Caco-2 (cell line): Measurements from ENCODE around the gene LSM14A. TPM values are rescaled to one million over a fixed set of nuclear protein-coding genes. Genes with fewer than 3 reads are reported as not detected.

ENCODE experiments used
- BruUV-seq: library from RNA; stranded (reverse); fragments of 400-500 nt; replicated peaks from 2 replicates; lab custom pipeline; 2021; lab: Mats Ljungman, UMichigan
- CTCF ChIA-PET: fragments of 300-600 bp; sonication (Branson Sonifier 250); formaldehyde crosslinking; loops from one replicate; lab custom pipeline; 2022; ENCODE audit warnings: antibody characterized with exemption; lab: Charles Lee
- POLR2A ChIA-PET: fragments of 300-600 bp; sonication (Branson Sonifier 250); formaldehyde crosslinking; loops from one replicate; lab custom pipeline; 2022; ENCODE audit warnings: antibody characterized with exemption; lab: Charles Lee
- DNase-seq, 2 experiments: peaks; one replicate each; pipeline versions ENCODE4 v3.0.0 to v3.0.0-alpha.2; 2020 to 2022
- H3K27me3 ChIP-seq: replicated peaks from 2 replicates; pipeline ENCODE4 v1.6.0; 2011; ENCODE audit warnings: low read length; ENCODE audit not compliant: control insufficient read depth, insufficient read depth
- H3K36me3 ChIP-seq: 2 replicates; pipeline ENCODE4 v1.5.1; 2011; ENCODE audit warnings: low read length; ENCODE audit not compliant: control insufficient read depth, insufficient read depth
- H3K4me1 ChIP-seq: fragments of 250-450 bp; sonication (Bioruptor Pico); 2 replicates; pipeline ENCODE4 v1.5.1; 2020; ENCODE audit warnings: mild to moderate bottlenecking
- H3K4me3 ChIP-seq: 2 replicates; pipeline ENCODE4 v1.5.1; 2011; ENCODE audit warnings: low read depth, mild to moderate bottlenecking, control low read depth, low read length
- H3K9me3 ChIP-seq: fragments of 250-450 bp; sonication (Bioruptor Pico); 2 replicates; pipeline ENCODE4 v1.5.1; 2020; ENCODE audit warnings: mild to moderate bottlenecking, moderate library complexity
- H3K27ac Mint-ChIP-seq: one replicate; pipeline ENCODE4 v1.8.0; 2022; ENCODE audit warnings: mixed read lengths; ENCODE audit not compliant: unreplicated experiment
- H3K27me3 Mint-ChIP-seq: one replicate; pipeline ENCODE4 v1.8.0; 2022; ENCODE audit warnings: mixed read lengths; ENCODE audit not compliant: insufficient read depth, unreplicated experiment
- H3K36me3 Mint-ChIP-seq: one replicate; pipeline ENCODE4 v1.8.0; 2022; ENCODE audit warnings: mild to moderate bottlenecking, mixed read lengths; ENCODE audit not compliant: insufficient read depth, unreplicated experiment
- H3K4me1 Mint-ChIP-seq: one replicate; pipeline ENCODE4 v1.8.0; 2022; ENCODE audit warnings: low read depth, mixed read lengths; ENCODE audit not compliant: unreplicated experiment
- H3K4me3 Mint-ChIP-seq: one replicate; pipeline ENCODE4 v1.8.0; 2022; ENCODE audit warnings: mild to moderate bottlenecking, moderate library complexity, mixed read lengths; ENCODE audit not compliant: unreplicated experiment
- H3K9me3 Mint-ChIP-seq: one replicate; pipeline ENCODE4 v1.8.0; 2022; ENCODE audit warnings: mixed read lengths; ENCODE audit not compliant: unreplicated experiment
- intact Hi-C: fragments of 100-400 bp; cut with micrococcal nuclease; formaldehyde crosslinking; loops from one replicate; pipeline ENCODE4 v1.10.0; 2022; ENCODE audit not compliant: unreplicated experiment
- total RNA-seq: library from RNA; stranded (reverse); gene quantifications from 2 replicates; pipeline ENCODE4 v1.2.3, GENCODE V29; 2022
- TF ChIP-seq, protein P1 (sequence below), 2 experiments: fragments of 200-600 bp in 1 of 2; IDR thresholded peaks; 1 replicate in 1 of 2; 2 replicates in 1 of 2; pipeline versions ENCODE4 v1.5.1 to v1.8.0; 2011 to 2022; ENCODE audit warnings: antibody characterized with exemption in 1 of 2, control low read depth in 1 of 2, inconsistent platforms in 1 of 2, low read depth in 1 of 2, low read length in 1 of 2, mild to moderate bottlenecking in 1 of 2, moderate library complexity in 1 of 2; ENCODE audit not compliant: insufficient read depth in 1 of 2, severe bottlenecking in 1 of 2, unreplicated experiment in 1 of 2

LSM14A gene
- total RNA-seq, 1 experiment from 2014 or later = 233 TPM

- peaks cover 21% of the 10 kb centered on the region for H3K4me1 ChIP-seq
- POLR2A ChIA-PET = interaction anchor here (0.6 kb wide), 1 partner anchor 69 kb away, joined by 3 read pairs; no protein-coding TSS in a partner anchor
- Mint-ChIP-seq H3K4me3 (no peak overlapping the region), H3K36me3 (peaks cover 6% of the 10 kb centered on the region), H3K27me3 (no peaks in the 10 kb centered on the region), H3K4me1 (peaks cover 27% of the 10 kb centered on the region), H3K27ac (no peak overlapping the region), H3K9me3 (no peaks in the 10 kb centered on the region)
- no peak overlapping the region for H3K4me3 ChIP-seq
- TF ChIP-seq, protein P1, sequence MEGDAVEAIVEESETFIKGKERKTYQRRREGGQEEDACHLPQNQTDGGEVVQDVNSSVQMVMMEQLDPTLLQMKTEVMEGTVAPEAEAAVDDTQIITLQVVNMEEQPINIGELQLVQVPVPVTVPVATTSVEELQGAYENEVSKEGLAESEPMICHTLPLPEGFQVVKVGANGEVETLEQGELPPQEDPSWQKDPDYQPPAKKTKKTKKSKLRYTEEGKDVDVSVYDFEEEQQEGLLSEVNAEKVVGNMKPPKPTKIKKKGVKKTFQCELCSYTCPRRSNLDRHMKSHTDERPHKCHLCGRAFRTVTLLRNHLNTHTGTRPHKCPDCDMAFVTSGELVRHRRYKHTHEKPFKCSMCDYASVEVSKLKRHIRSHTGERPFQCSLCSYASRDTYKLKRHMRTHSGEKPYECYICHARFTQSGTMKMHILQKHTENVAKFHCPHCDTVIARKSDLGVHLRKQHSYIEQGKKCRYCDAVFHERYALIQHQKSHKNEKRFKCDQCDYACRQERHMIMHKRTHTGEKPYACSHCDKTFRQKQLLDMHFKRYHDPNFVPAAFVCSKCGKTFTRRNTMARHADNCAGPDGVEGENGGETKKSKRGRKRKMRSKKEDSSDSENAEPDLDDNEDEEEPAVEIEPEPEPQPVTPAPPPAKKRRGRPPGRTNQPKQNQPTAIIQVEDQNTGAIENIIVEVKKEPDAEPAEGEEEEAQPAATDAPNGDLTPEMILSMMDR (IDR thresholded peaks at IDR 0.05; ENCODE audit: insufficient read depth in 1 of 2, low read depth in 1 of 2, low read length in 1 of 2, severe bottlenecking in 1 of 2, unreplicated experiment in 1 of 2) = no peak
- DNase-seq = no peak
- intact Hi-C loops = no loop called here
- BruUV-seq = no TSS peak
- H3K27me3 ChIP-seq = no peaks in the 10 kb centered on the region
- CTCF ChIA-PET = no interaction called here
- H3K9me3 ChIP-seq = no peaks in the 10 kb centered on the region
- H3K36me3 ChIP-seq = no peaks in the 10 kb centered on the region
Observed at GRCh38 chr19:34274827-34275625, 102.7 kb downstream of the LSM14A start.

GRCh38 chr19:34275705-34276104 lies 103.4 kb downstream of the LSM14A start:
- no TSS peak for BruUV-seq
- Histone ChIP-seq H3K27me3 (no peaks in the 10 kb centered on the region), H3K4me1 (peaks cover 14% of the 10 kb centered on the region), H3K36me3 (no peaks in the 10 kb centered on the region), H3K4me3 (no peak overlapping the region), H3K9me3 (no peaks in the 10 kb centered on the region)
- Mint-ChIP-seq H3K36me3 (peaks cover 6% of the 10 kb centered on the region), H3K9me3 (no peaks in the 10 kb centered on the region), H3K4me1 (peaks cover 21% of the 10 kb centered on the region), H3K4me3 (no peak overlapping the region), H3K27me3 (no peaks in the 10 kb centered on the region), H3K27ac (no peak overlapping the region)
- POLR2A ChIA-PET = no interaction called here
- TF ChIP-seq, protein P1 (IDR thresholded peaks at IDR 0.05; ENCODE audit: insufficient read depth in 1 of 2, low read depth in 1 of 2, low read length in 1 of 2, severe bottlenecking in 1 of 2, unreplicated experiment in 1 of 2) = no peak
- CTCF ChIA-PET = no interaction called here
- no peak for DNase-seq
- intact Hi-C loops = no loop called here

DNA sequence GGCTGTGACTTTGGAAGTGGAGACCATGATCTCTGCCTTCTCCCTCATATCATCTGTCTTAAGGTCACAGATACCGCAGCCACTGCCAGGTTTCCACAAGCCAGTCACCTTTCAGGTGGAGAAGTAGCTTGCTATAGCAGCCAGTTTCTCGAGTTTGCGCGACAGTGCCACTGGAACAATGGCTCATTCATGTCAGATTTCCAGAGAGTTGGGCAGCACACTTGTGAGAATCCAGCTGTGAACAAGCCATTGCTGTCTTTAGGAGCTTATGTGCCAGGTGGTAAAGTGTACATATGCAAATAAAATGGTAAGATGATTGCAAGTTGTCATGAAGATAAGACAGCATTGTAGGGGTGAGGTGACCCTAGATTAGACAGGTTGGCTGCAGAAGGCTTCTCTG lies 104.3 kb downstream of the LSM14A start:
- Histone ChIP-seq H3K4me1 (peaks cover 14% of the 10 kb centered on the region), H3K27me3 (no peaks in the 10 kb centered on the region), H3K9me3 (no peaks in the 10 kb centered on the region), H3K36me3 (no peaks in the 10 kb centered on the region; the same call in 1 of the 2 replicates), H3K4me3 (no peak overlapping the region)
- intact Hi-C loops = no loop called here
- Mint-ChIP-seq H3K9me3 (no peaks in the 10 kb centered on the region), H3K27ac (peak overlapping the region; percentile 1), H3K27me3 (no peaks in the 10 kb centered on the region), H3K36me3 (peaks cover 12% of the 10 kb centered on the region), H3K4me1 (peaks cover 21% of the 10 kb centered on the region), H3K4me3 (no peak overlapping the region)
- ChIA-PET POLR2A (no interaction called here), CTCF (no interaction called here)
- TF ChIP-seq, protein P1 (IDR thresholded peaks at IDR 0.05; ENCODE audit: insufficient read depth in 1 of 2, low read depth in 1 of 2, low read length in 1 of 2, severe bottlenecking in 1 of 2, unreplicated experiment in 1 of 2) = no peak
- no peak for DNase-seq
- BruUV-seq = no TSS peak
